Erythroblast (primary cell): ENCODE results near the gene NCAPD3.

Source experiments
- GATA1 ChIP-seq: IDR thresholded peaks from 2 replicates; pipeline ENCODE4 v1.6.1; 2011; ENCODE audit warnings: low read depth, mild to moderate bottlenecking, control low read depth, low read length, moderate library complexity
- POLR2A ChIP-seq: IDR thresholded peaks from 2 replicates; pipeline ENCODE4 v1.6.1; 2011; ENCODE audit warnings: mild to moderate bottlenecking, low read length

- no peak for TF ChIP-seq POLR2A
- TF ChIP-seq GATA1: no peak
Observed at GRCh38 chr11:134146598-134146997, 77.2 kb downstream of the NCAPD3 start.
